Coronary artery (tissue), 2 donors: ENCODE results near the gene CDC25A.
"Not testable (repeated sequence)": the region's sequence is repeated elsewhere in the genome, so short reads cannot be mapped to it uniquely, and the experiment has no call there.

ENCODE experiments used
- DNase-seq: peaks from one replicate; pipeline ENCODE4 v3.0.0-alpha.2; 2017; ENCODE audit warnings: low spot score
- H3K27ac ChIP-seq, 2 donors: fragments of 200-600 bp; sonication (generic); one replicate each; pipeline ENCODE4 v1.5.1; 2016 to 2019
- H3K4me3 ChIP-seq: fragments of 200-600 bp; sonication (generic); 2 replicates; pipeline ENCODE4 v1.5.1; 2016; ENCODE audit warnings: mild to moderate bottlenecking, moderate library complexity
- TF ChIP-seq, protein P1 (sequence below): fragments of 200-600 bp; sonication (generic); IDR thresholded peaks from one replicate; pipeline ENCODE4 v1.5.1; 2019; ENCODE audit warnings: antibody characterized with exemption

The CDC25A gene

DNA sequence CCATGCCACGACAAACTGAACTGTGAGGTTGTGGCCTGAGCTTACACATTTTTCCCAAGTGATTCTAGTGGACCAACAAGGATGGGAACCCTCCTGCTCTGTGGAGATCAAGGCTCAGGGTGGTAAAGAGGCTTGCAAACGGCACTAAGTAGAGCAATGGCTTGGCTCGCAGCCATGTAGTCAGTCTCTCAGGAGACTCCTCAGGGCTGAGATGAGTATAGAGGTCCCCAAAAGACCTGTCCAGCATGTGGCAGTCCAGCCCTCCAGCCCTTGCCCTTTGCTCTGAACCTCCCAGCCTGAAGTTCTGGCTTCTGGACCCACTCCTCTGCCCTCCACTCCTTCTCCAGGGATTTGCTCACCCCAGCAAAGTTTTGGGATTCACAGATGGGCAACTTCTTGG lies 26.8 kb upstream of the CDC25A start:
- Histone ChIP-seq H3K4me3 (peak overlapping the region; percentile 19), H3K27ac (peak overlapping the region; percentile 52 to 80)
- no peak for DNase-seq
- TF ChIP-seq, protein P1, sequence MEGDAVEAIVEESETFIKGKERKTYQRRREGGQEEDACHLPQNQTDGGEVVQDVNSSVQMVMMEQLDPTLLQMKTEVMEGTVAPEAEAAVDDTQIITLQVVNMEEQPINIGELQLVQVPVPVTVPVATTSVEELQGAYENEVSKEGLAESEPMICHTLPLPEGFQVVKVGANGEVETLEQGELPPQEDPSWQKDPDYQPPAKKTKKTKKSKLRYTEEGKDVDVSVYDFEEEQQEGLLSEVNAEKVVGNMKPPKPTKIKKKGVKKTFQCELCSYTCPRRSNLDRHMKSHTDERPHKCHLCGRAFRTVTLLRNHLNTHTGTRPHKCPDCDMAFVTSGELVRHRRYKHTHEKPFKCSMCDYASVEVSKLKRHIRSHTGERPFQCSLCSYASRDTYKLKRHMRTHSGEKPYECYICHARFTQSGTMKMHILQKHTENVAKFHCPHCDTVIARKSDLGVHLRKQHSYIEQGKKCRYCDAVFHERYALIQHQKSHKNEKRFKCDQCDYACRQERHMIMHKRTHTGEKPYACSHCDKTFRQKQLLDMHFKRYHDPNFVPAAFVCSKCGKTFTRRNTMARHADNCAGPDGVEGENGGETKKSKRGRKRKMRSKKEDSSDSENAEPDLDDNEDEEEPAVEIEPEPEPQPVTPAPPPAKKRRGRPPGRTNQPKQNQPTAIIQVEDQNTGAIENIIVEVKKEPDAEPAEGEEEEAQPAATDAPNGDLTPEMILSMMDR = no peak

DNA sequence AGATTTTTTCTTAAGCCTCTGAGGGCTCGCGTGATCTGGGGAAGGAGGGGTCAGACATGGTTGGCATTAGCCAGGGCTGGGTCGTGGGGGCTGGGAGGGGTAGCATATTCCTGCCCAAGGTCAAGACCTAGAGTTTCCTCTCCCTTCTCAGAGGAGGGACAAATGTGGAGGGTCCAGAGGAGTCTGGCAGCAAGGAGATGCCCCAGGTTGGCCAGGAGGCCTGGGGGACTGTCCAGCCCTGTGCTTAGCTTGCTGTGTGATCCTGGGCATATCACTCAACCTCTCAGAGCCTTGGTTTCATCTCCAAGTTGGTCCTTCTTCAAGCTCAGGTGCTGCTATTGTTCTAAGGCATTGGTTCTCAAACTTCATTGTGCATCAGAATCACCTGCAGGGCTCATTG lies 26.0 kb upstream of the CDC25A start:
- H3K4me3 ChIP-seq = no peak overlapping the region
- TF ChIP-seq, protein P1 = no peak
- no peak for DNase-seq
- H3K27ac ChIP-seq = no peak overlapping the region

DNA sequence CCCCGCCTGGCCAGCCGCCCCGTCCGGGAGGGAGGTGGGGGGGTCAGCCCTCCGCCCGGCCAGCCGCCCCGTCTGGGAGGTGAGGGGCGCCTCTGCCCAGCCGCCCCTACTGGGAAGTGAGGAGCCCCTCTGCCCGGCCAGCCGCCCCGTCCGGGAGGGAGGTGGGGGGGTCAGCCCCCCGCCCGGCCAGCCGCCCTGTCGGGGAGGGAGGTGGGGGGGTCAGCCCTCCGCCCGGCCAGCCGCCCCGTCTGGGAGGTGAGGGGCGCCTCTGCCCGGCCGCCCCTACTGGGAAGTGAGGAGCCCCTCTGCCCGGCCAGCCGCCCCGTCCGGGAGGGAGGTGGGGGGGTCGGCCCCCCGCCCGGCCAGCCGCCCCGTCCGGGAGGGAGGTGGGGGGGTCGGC lies 23.6 kb upstream of the CDC25A start:
- not testable (repeated sequence) for H3K27ac ChIP-seq, DNase-seq, H3K4me3 ChIP-seq

DNA sequence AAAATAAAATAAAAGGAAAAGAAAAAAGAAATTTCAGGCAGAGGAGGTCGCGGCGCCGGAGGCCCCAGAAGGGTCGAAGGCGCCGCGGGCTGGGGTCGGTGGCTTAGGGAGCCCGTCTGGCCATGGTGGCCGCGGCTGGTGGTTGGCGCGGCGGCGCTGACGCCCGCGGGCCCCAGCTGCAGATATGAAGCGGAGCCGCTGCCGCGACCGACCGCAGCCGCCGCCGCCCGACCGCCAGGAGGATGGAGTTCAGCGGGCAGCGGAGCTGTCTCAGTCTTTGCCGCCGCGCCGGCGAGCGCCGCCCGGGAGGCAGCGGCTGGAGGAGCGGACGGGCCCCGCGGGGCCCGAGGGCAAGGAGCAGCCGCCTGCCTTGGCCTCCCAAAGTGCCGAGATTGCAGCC lies 22.3 kb upstream of the CDC25A start:
- not testable (repeated sequence) for DNase-seq, H3K27ac ChIP-seq, H3K4me3 ChIP-seq

DNA sequence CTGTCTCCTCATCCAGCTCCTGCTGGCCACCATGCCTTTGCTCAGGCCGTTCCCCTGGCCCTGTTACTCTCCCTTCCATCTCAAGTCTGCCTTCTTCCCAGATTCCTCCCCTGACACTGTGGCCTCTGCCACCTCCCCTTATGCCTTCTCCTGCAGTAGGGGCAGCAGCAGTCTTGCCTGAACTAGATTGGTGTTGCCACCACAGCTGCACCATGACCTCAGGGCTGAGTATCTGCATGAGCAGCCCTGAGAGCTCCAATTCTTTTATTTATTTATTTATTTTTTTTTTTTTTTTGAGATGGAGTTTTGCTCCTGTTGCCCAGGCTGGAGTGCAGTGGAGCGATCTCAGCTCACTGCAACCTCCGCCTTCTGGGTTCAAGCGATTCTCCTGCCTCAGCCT lies 21.2 kb upstream of the CDC25A start:
- DNase-seq = no peak
- H3K4me3 ChIP-seq = no peak overlapping the region
- no peak overlapping the region for H3K27ac ChIP-seq
- TF ChIP-seq, protein P1 = no peak

DNA sequence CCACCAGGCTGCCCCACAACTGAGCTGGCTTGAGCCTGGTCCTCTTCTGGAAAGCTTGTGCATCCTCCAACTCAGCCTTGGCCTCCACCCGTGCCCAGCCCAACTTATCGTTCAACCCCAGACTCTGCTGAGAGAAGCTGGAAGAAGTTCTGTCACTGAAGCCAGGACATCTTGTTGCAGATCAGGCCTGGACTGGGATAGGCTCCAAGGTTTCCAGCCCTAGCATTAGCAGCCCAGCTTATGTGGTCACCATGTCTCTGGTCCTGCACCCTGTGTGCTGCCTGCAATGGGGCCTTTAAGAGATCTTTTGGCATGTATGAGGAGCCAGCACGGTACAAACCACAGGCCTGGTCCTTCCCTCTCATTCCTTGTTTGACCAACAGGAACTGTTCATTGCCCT lies 19.9 kb upstream of the CDC25A start:
- H3K27ac ChIP-seq = peak overlapping the region in 1 of 2 donors; percentile 16
- TF ChIP-seq, protein P1 = no peak
- no peak for DNase-seq
- H3K4me3 ChIP-seq = no peak overlapping the region

DNA sequence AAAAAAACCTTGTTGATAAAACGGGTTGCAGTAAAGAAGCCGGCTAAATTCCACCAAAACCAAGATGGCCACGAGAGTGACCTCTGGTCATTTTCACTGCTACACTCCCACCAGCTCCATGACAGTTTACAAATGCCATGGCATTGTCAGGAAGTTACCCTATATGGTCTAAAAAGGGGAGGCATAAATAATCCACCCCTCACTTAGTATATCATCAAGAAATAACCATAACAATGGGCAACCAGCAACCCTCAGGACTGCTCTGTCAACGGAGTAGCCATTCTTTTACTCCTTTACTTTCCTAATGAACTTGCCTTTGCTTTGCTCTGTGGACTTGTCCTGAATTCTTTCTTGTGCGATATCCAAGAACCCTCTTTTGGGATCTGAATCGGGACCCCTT lies 14.4 kb upstream of the CDC25A start:
- no peak overlapping the region for H3K4me3 ChIP-seq
- DNase-seq = no peak
- H3K27ac ChIP-seq = no peak overlapping the region
- TF ChIP-seq, protein P1 = no peak

DNA sequence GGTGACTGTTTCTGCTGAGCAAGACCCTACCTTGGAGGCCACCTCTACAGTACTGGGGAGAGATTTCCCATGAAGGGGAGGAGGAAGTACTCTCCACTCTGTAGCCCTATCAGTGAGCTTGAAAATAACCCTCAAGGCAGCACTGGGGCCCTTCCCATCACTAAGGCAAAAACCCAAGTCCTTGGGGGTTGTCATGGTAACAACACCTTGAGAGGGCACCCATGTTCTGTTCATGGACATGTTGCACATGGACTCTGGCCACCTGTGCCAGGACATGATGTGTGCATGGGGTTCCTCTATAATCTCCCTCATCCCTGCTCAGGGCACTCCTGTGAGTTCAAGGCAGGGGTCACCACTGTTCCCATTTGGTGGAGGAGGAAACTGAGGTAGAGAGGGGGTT lies 10.9 kb upstream of the CDC25A start:
- Histone ChIP-seq H3K27ac (no peak overlapping the region), H3K4me3 (no peak overlapping the region)
- DNase-seq = no peak
- TF ChIP-seq, protein P1 = no peak
